Adrenal gland (tissue), 12 donors: Measurements from ENCODE around the gene OR6Q1. TPM values are rescaled to one million over a fixed set of nuclear protein-coding genes. Genes with fewer than 3 reads are reported as not detected.

Source experiments
- DNase-seq, 7 donors: peaks; one replicate each; pipeline ENCODE4 v3.0.0-alpha.2; 2019 to 2020
- H3K27ac ChIP-seq, 5 donors: fragments of 200-600 bp; sonication (generic) in 4 of 5; 1 replicate in 3 of 5; 2 replicates in 2 of 5; pipeline versions ENCODE4 v1.5.1 to v1.8.0; 2016 to 2020; ENCODE audit warnings: mild to moderate bottlenecking in 1 of 5
- H3K27me3 ChIP-seq: fragments of 200-600 bp; 2 replicates; pipeline ENCODE4 v1.8.0; 2021
- H3K36me3 ChIP-seq, 2 donors: fragments of 200-600 bp; replicated peaks in 1 of 2; 1 replicate in 1 of 2; 2 replicates in 1 of 2; pipeline versions ENCODE4 v1.5.1 to v1.8.0; 2018 to 2022
- H3K4me1 ChIP-seq, 2 donors: fragments of 200-600 bp; replicated peaks in 1 of 2; 1 replicate in 1 of 2; 2 replicates in 1 of 2; pipeline versions ENCODE4 v1.5.1 to v1.8.0; 2018 to 2021
- H3K4me3 ChIP-seq, 4 donors: fragments of 200-600 bp; sonication (generic) in 3 of 4; one replicate each; pipeline ENCODE4 v1.5.1; 2016 to 2018
- H3K9me3 ChIP-seq, 3 donors: fragments of 200-600 bp; sonication (generic) in 1 of 3; replicated peaks in 1 of 3; 1 replicate in 2 of 3; 2 replicates in 1 of 3; pipeline versions ENCODE4 v1.5.1 to v1.8.0; 2016 to 2021
- POLR2A ChIP-seq, 2 donors: fragments of 450-650 bp; IDR thresholded peaks; one replicate each; pipeline ENCODE4 v1.6.1; 2017; ENCODE audit warnings: antibody characterized with exemption in 2 of 2, mild to moderate bottlenecking in 2 of 2, moderate library complexity in 1 of 2
- WGBS, 4 donors: extraction: QIAGEN DNeasy Blood & Tissue Kit in 2 of 4; methylation state at CpG; one replicate each; pipeline versions ENCODE4 v1.1.5 to v1.1.7; 2013 to 2017; 5-methylcytosine and 5-hydroxymethylcytosine counted together
- intact Hi-C, 2 donors: fragments of 100-400 bp; cut with DNase I; formaldehyde crosslinking; loops; one replicate each; pipeline versions ENCODE4 v1.14.1 to v1.15.0; 2022 to 2023
- polyA plus RNA-seq, 3 donors: library from polyadenylated mRNA; stranded (reverse); fragments of 200-250 nt in 2 of 3; fragments of 350-450 nt in 1 of 3; fragmentation: Illumina TruSeq in 1 of 3; extraction: RNeasy Lipid Tissue Mini Kit (QIAGEN cat#74804) in 1 of 3; gene quantifications; one replicate each; pipeline ENCODE4 v1.2.3, GENCODE V29; 2013 to 2014
- total RNA-seq, 9 donors: library from RNA; depleted of rRNA in 4 of 9; stranded (reverse); fragments of >200 nt in 4 of 9; fragments of 120-200 nt in 1 of 9; fragmentation: NEBNext Ultra II Directional in 1 of 9; extraction: Animal tissue kit (Norgen Biotek cat#: 25700) in 1 of 9; gene quantifications; one replicate each; pipeline versions ENCODE4 v1.1.0 to v1.2.4, GENCODE V29; 2013 to 2023
- TF ChIP-seq, protein P1 (sequence below), 6 experiments: fragments of 450-650 bp in 4 of 6; fragments of 200-600 bp in 2 of 6; sonication (generic) in 1 of 6; IDR thresholded peaks; 1 replicate in 5 of 6; 2 replicates in 1 of 6; pipeline versions ENCODE4 v1.5.1 to v1.8.0; 2016 to 2021; ENCODE audit warnings: antibody characterized with exemption in 6 of 6, mild to moderate bottlenecking in 2 of 6, moderate library complexity in 1 of 6
- donor health status: healthy with polysubstance abuse.
- donor health status: Bipolar disorder and iron deficiency.
- donor health status: DM: yes; HTN: yes; CAD: no.
- donor health status: DM: no; HTN: no; CAD: no.
- donor health status: DM: no; HTN: no; CAD: no.
- donor health status: DM: yes; HTN: yes; CAD: no.

Gene OR6Q1
- total and polyA plus RNA-seq, 12 donors, result not detected

DNA sequence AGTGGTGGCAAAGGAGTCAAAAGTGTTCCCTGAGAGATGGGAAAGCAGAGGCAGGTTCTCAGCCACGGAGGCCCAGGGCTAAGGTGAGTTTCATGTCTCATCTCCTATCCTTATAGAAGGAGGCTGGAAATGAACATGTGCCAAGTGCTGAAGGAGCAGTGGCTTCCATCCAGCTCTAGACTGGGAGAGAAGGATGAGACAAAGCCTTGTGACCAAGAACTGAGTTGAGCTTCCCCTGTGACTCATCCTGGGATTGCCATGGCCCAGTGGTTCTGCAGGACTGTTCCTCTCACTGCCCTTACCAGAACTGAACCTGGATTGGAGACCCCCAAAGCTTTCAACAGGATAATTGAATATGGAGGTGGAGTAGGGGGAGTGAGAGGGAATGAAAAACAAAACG lies 23.8 kb upstream of the OR6Q1 start:
- Histone ChIP-seq H3K9me3 (no peaks in the 10 kb centered on the region), H3K27ac (no peak overlapping the region), H3K27me3 (no peaks in the 10 kb centered on the region), H3K36me3 (no peaks in the 10 kb centered on the region), H3K4me3 (no peak overlapping the region), H3K4me1 (no peaks in the 10 kb centered on the region)
- 37 to 65% (median 57%) methylated on average over 2 of the region's 2 CpGs for WGBS, 4 donors
- TF ChIP-seq, protein P1, sequence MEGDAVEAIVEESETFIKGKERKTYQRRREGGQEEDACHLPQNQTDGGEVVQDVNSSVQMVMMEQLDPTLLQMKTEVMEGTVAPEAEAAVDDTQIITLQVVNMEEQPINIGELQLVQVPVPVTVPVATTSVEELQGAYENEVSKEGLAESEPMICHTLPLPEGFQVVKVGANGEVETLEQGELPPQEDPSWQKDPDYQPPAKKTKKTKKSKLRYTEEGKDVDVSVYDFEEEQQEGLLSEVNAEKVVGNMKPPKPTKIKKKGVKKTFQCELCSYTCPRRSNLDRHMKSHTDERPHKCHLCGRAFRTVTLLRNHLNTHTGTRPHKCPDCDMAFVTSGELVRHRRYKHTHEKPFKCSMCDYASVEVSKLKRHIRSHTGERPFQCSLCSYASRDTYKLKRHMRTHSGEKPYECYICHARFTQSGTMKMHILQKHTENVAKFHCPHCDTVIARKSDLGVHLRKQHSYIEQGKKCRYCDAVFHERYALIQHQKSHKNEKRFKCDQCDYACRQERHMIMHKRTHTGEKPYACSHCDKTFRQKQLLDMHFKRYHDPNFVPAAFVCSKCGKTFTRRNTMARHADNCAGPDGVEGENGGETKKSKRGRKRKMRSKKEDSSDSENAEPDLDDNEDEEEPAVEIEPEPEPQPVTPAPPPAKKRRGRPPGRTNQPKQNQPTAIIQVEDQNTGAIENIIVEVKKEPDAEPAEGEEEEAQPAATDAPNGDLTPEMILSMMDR (IDR thresholded peaks at IDR 0.05), result no peak
- no peak for TF ChIP-seq POLR2A (IDR thresholded peaks at IDR 0.05)
- intact Hi-C loops, result no loop called here
- DNase-seq, result no peak

DNA sequence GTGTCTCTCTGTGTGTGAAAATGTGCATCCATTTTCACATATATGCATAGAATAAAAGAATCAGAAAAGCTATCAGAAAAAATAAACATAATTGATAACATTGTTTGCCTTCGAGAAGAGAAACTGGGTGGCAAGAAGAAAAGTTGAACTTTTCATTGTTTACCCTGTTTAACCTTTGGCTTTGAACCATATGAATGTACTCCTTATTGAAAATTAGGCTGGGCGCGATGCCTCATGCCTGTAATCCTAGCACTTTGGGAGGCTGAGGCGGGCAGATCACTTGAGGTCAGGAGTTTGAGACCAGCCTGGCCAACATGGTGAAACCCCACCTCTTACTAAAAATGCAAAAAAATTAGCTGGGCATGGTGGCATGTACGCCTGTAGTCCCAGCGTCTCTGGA lies 19.0 kb upstream of the OR6Q1 start:
- Histone ChIP-seq H3K4me3 (no peak overlapping the region), H3K4me1 (no peaks in the 10 kb centered on the region), H3K27ac (no peak overlapping the region), H3K27me3 (no peaks in the 10 kb centered on the region), H3K36me3 (no peaks in the 10 kb centered on the region), H3K9me3 (peaks cover 0 to 3% (median 0%) of the 10 kb centered on the region in 3 donors)
- WGBS, 4 donors, result 64 to 71% (median 70%) methylated on average over 6 of the region's 6 CpGs
- TF ChIP-seq, protein P1 (IDR thresholded peaks at IDR 0.05), result no peak
- no peak for TF ChIP-seq POLR2A (IDR thresholded peaks at IDR 0.05)
- intact Hi-C loops, result no loop called here
- no peak for DNase-seq

DNA sequence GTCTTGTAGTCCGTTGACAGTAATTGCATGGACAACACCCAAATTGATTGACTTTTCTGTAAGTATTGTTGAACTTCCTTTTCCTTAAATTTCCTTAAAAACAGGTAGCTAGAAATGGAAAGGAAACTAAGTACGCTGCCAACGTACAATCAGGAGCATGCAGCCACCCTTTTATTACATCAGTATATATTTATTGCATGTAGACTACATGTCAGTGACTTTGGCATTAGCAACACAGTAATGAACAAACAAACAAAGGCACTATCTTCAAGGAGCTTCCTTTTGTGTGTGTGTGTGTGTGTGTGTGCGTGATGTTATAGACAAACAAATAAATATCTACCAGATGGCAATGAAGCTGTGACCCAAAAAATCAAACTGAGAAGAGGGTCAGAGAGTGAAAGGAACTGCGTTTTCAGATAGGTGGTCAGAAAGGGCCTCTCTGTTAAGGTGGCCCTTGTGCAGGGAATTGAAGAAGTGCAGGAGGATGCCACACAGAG lies 7.3 kb upstream of the OR6Q1 start, which contains the start of gene OR9Q1:
Gene OR9Q1 (plus strand): TSS at position 447 of the 497 bp plus-strand sequence. CDS start 155,564 bp downstream, outside the sequence.
- H3K27me3 ChIP-seq, result no peaks in the 10 kb centered on the region
- no peak for DNase-seq
- peak within 1 kb of the TSS in 3 of 5 donors; percentile 15 to 76 (median 49) for H3K27ac ChIP-seq
- intact Hi-C loops, result no loop called here
- H3K4me1 ChIP-seq, result no peaks in the 10 kb centered on the region
- no peaks in the 10 kb centered on the region for H3K9me3 ChIP-seq
- no peaks in the 10 kb centered on the region for H3K36me3 ChIP-seq
- TF ChIP-seq, protein P1 (IDR thresholded peaks at IDR 0.05), result no peak
- TF ChIP-seq POLR2A (IDR thresholded peaks at IDR 0.05), result no peak
- H3K4me3 ChIP-seq, result no peak within 1 kb of the TSS
- 57 to 74% (median 63%) methylated on average over 5 of the region's 5 CpGs for WGBS, 4 donors

DNA sequence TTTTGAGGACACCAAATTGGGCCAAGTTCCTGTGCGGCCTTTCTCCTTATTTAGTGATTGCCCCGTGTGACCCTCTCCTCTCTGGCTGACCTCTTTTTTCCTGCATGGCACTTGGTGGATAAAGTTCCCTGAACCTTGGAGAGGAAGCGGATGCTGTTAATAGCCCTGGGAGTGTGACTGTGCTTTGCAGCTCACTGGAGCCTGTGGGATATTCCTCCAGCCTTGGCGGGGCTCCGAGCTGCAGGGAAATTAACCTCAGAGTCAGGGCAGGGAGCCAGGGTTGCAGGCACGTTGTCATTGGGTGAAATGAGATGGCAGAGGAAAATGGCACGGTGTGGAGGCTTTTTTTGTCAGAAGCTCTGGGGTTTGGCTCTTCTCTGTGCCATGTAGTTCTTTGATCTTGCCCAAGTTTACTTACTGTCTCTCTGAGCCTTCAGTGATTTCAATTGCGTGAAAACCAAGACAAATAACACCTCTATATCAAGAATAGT lies 6.1 kb upstream of the OR6Q1 start:
- TF ChIP-seq POLR2A (IDR thresholded peaks at IDR 0.05), result no peak
- TF ChIP-seq, protein P1 (IDR thresholded peaks at IDR 0.05), result no peak
- intact Hi-C loops, result no loop called here
- 27 to 39% (median 32%) methylated on average over 8 of the region's 8 CpGs for WGBS, 4 donors
- H3K9me3 ChIP-seq, result no peaks in the 10 kb centered on the region
- peak overlapping the region in 2 of 5 donors; percentile 49 to 60 for H3K27ac ChIP-seq
- H3K4me3 ChIP-seq, result no peak overlapping the region
- H3K36me3 ChIP-seq, result no peaks in the 10 kb centered on the region
- DNase-seq, result peak; percentile 46 to 87 (median 62)
- H3K27me3 ChIP-seq, result no peaks in the 10 kb centered on the region
- H3K4me1 ChIP-seq, result no peaks in the 10 kb centered on the region
